IMR-90 (cell line): ENCODE measurements around the gene NNMT. TPM values are rescaled to one million over a fixed set of nuclear protein-coding genes. Genes with fewer than 3 reads are reported as not detected.

Experiments used
- ATAC-seq: fragments of 200-7000 bp; cut with Tn5 transposase; 2 replicates; pipeline ENCODE4 v1.9.1; 2020; ENCODE audit warnings: low read depth, mild to moderate bottlenecking, moderate library complexity
- BruUV-seq: library from RNA; stranded (reverse); fragments of 400-500 nt; replicated peaks from 2 replicates; lab custom pipeline; 2021; lab: Mats Ljungman, UMichigan
- CTCF ChIA-PET: fragments of 300-600 bp; formaldehyde crosslinking; extraction: SDS; loops from one replicate; lab custom pipeline; 2021; ENCODE audit warnings: antibody characterized with exemption; lab: Yijun Ruan, JAX
- POLR2A ChIA-PET: fragments of 300-600 bp; sonication (Branson Sonifier 250); formaldehyde crosslinking; loops from one replicate; lab custom pipeline; 2022; ENCODE audit warnings: antibody characterized with exemption; ENCODE audit not compliant: unreplicated experiment; lab: Charles Lee
- DNase-seq: peaks from one replicate; pipeline ENCODE4 v3.0.0; 2013
- H2AFZ ChIP-seq: replicated peaks from 2 replicates; pipeline ENCODE3; 2013; ENCODE audit warnings: low read length, mild to moderate bottlenecking; ENCODE audit not compliant: poor library complexity
- H2AK5ac ChIP-seq: 2 replicates; pipeline ENCODE4 v1.6.1; 2013; ENCODE audit warnings: low read depth, low read length, inconsistent platforms
- H2AK9ac ChIP-seq: replicated peaks from 2 replicates; pipeline ENCODE3; 2013; ENCODE audit warnings: mild to moderate bottlenecking, low read depth, low read length, moderate library complexity; ENCODE audit not compliant: poor library complexity
- H2BK120ac ChIP-seq: 2 replicates; pipeline ENCODE4 v1.6.1; 2013; ENCODE audit warnings: low read depth, low read length, inconsistent platforms
- H2BK15ac ChIP-seq: 3 replicates; pipeline ENCODE4 v1.6.1; 2013; ENCODE audit warnings: low read depth, low read length, inconsistent platforms
- H2BK20ac ChIP-seq: 2 replicates; pipeline ENCODE4 v1.6.1; 2013; ENCODE audit warnings: low read depth, mild to moderate bottlenecking, inconsistent platforms, low read length, moderate library complexity
- H2BK5ac ChIP-seq: 2 replicates; pipeline ENCODE4 v1.6.1; 2013; ENCODE audit warnings: mild to moderate bottlenecking, low read depth, low read length, inconsistent platforms; ENCODE audit not compliant: poor library complexity, severe bottlenecking
- H3K14ac ChIP-seq: replicated peaks from 2 replicates; pipeline ENCODE4 v1.6.1; 2013; ENCODE audit warnings: low read depth, low read length, inconsistent platforms
- H3K18ac ChIP-seq: 2 replicates; pipeline ENCODE4 v1.6.1; 2013; ENCODE audit warnings: low read depth, low read length, control low read depth
- H3K23ac ChIP-seq: 2 replicates; pipeline ENCODE4 v1.6.1; 2013; ENCODE audit warnings: low read depth, low read length, inconsistent platforms
- H3K27ac ChIP-seq: 2 replicates; pipeline ENCODE4 v1.5.1; 2013; ENCODE audit warnings: mild to moderate bottlenecking, control low read depth, low read length; ENCODE audit not compliant: insufficient read depth
- H3K27me3 ChIP-seq: 2 replicates; pipeline ENCODE4 v1.6.1; 2013; ENCODE audit warnings: low read length; ENCODE audit not compliant: control insufficient read depth, insufficient read depth
- H3K36me3 ChIP-seq: 2 replicates; pipeline ENCODE4 v1.6.1; 2013; ENCODE audit warnings: low read length, mixed read lengths; ENCODE audit not compliant: control insufficient read depth, insufficient read depth
- H3K4ac ChIP-seq: 2 replicates; pipeline ENCODE4 v1.6.1; 2013; ENCODE audit warnings: low read depth, low read length, inconsistent platforms
- H3K4me1 ChIP-seq: 2 replicates; pipeline ENCODE4 v1.6.1; 2013; ENCODE audit warnings: low read length, mixed read lengths; ENCODE audit not compliant: control insufficient read depth, insufficient read depth
- H3K4me2 ChIP-seq: 2 replicates; pipeline ENCODE4 v1.6.1; 2013; ENCODE audit warnings: low read depth, mild to moderate bottlenecking, control low read depth, low read length, moderate library complexity
- H3K4me3 ChIP-seq: 2 replicates; pipeline ENCODE4 v1.5.1; 2013; ENCODE audit warnings: low read depth, mild to moderate bottlenecking, control low read depth, low read length, moderate library complexity; ENCODE audit not compliant: insufficient read depth
- H3K56ac ChIP-seq: 2 replicates; pipeline ENCODE4 v1.6.1; 2013; ENCODE audit warnings: low read length, inconsistent platforms; ENCODE audit not compliant: insufficient read depth; ENCODE audit errors: extremely low read depth
- H3K79me1 ChIP-seq, 2 experiments: 2 replicates each; pipeline ENCODE4 v1.6.1; 2013; ENCODE audit warnings: low read length in 2 of 2, inconsistent platforms in 1 of 2, low read depth in 1 of 2
- H3K9ac ChIP-seq: 2 replicates; pipeline ENCODE4 v1.6.1; 2013; ENCODE audit warnings: low read depth, low read length, control low read depth
- H3K9me1 ChIP-seq: 2 replicates; pipeline ENCODE4 v1.6.1; 2013; ENCODE audit warnings: low read length, inconsistent platforms; ENCODE audit not compliant: insufficient read depth
- H3K9me3 ChIP-seq: 2 replicates; pipeline ENCODE4 v1.6.1; 2013; ENCODE audit warnings: low read length; ENCODE audit not compliant: control insufficient read depth, insufficient read depth
- H4K20me1 ChIP-seq: 2 replicates; pipeline ENCODE4 v1.6.1; 2013; ENCODE audit warnings: low read length, inconsistent platforms; ENCODE audit not compliant: insufficient read depth
- H4K5ac ChIP-seq: 2 replicates; pipeline ENCODE4 v1.6.1; 2013; ENCODE audit warnings: mild to moderate bottlenecking, low read depth, low read length, control low read depth
- H4K8ac ChIP-seq, 2 experiments: 2 replicates each; pipeline ENCODE4 v1.6.1; 2013; ENCODE audit warnings: low read depth in 2 of 2, low read length in 2 of 2, control low read depth in 1 of 2, inconsistent platforms in 1 of 2
- H4K91ac ChIP-seq: 2 replicates; pipeline ENCODE4 v1.6.1; 2013; ENCODE audit warnings: low read depth, low read length, inconsistent platforms; ENCODE audit not compliant: insufficient read depth
- CTCF ChIP-seq: conservative IDR thresholded peaks from 2 replicates; pipeline ENCODE4 v1.5.1; 2012; ENCODE audit warnings: mild to moderate bottlenecking, low read depth, low read length, improper control_type of control experiment
- WGBS, 2 experiments: methylation state at CpG; one replicate each; pipeline versions ENCODE4 v1.1.5 to v1.1.7; 2013; ENCODE audit warnings: missing lambda C conversion rate in 2 of 2; ENCODE audit not compliant: insufficient read length in 1 of 2; ENCODE audit errors: extremely low coverage in 2 of 2; 5-methylcytosine and 5-hydroxymethylcytosine counted together
- dilution Hi-C: fragments of 300-500 bp; cut with HindIII; formaldehyde crosslinking; loops from one replicate; pipeline ENCODE4 v1.14.3; 2018; ENCODE audit warnings: low sequenced_read_pairs; ENCODE audit not compliant: unreplicated experiment
- in situ Hi-C: fragments of 300-500 bp; cut with MboI; formaldehyde crosslinking; loops from 3 replicates; pipeline ENCODE4 v1.14.3; 2019; ENCODE audit warnings: low sequenced_read_pairs, inconsistent platforms, mixed read lengths
- intact Hi-C: fragments of 100-400 bp; cut with micrococcal nuclease; formaldehyde crosslinking; loops from 2 replicates; pipeline ENCODE4 v1.10.0; 2022
- polyA plus RNA-seq, 3 experiments: library from polyadenylated mRNA; depleted of rRNA; stranded (reverse); fragments of >200 nt; gene quantifications; 2 replicates each; pipeline ENCODE4 v1.2.3, GENCODE V29; 2012; ENCODE audit warnings: low replicate concordance in 1 of 3
- total RNA-seq: library from RNA; depleted of rRNA; stranded (reverse); fragments of >200 nt; gene quantifications from 2 replicates; pipeline ENCODE4 v1.2.3, GENCODE V29; 2012

NNMT gene
- total and polyA plus RNA-seq, 2 of the 4 experiments (the other 2 are of a cell fraction), result 79.7 to 108 TPM

GRCh38 chr11:114286229-114286628 is 10.0 kb upstream of the NNMT start:
- H3K14ac ChIP-seq, result 0 out of 2 replicates have a peak overlapping the region, but pooled peaks have one; percentile 3
- no peaks in the 10 kb centered on the region for H4K20me1 ChIP-seq
- H3K27ac ChIP-seq, result no peak overlapping the region
- no peak overlapping the region for H4K91ac ChIP-seq
- CTCF ChIA-PET, result no interaction called here
- no peak overlapping the region for H3K56ac ChIP-seq
- WGBS, 2 experiments, result no CpG with 5 or more reads among the region's 3 CpGs
- H3K4ac ChIP-seq, result peak overlapping the region; percentile 51; the same call in 1 of the 2 replicates
- peak overlapping the region; percentile 45; the same call in 1 of the 2 replicates for H4K5ac ChIP-seq
- no peaks in the 10 kb centered on the region for H3K79me1 ChIP-seq
- no peaks in the 10 kb centered on the region for H3K27me3 ChIP-seq
- no peaks in the 10 kb centered on the region for H3K36me3 ChIP-seq
- intact Hi-C loops (no loop called here), in situ Hi-C loops (no loop called here), dilution Hi-C loops (no loop called here)
- H3K9me1 ChIP-seq, result no peaks in the 10 kb centered on the region
- no peak for DNase-seq
- peaks cover 13% of the 10 kb centered on the region for H3K4me1 ChIP-seq
- peak overlapping the region; percentile 46 for H2BK120ac ChIP-seq
- no peak overlapping the region for H2AFZ ChIP-seq
- no peak overlapping the region for H3K4me2 ChIP-seq
- no peak overlapping the region for H3K23ac ChIP-seq
- H2AK5ac ChIP-seq, result no peak overlapping the region
- H2BK15ac ChIP-seq, result no peak overlapping the region; the same call in 2 of the 3 replicates
- no peak overlapping the region for H3K9ac ChIP-seq
- H3K4me3 ChIP-seq, result no peak overlapping the region
- no peak for TF ChIP-seq CTCF
- H3K18ac ChIP-seq, result peak overlapping the region; percentile 64; the same call in 1 of the 2 replicates
- peak overlapping the region; percentile 25 for H2BK5ac ChIP-seq
- BruUV-seq, result no TSS peak
- no peak for ATAC-seq
- H3K9me3 ChIP-seq, result peaks cover 9% of the 10 kb centered on the region
- H2AK9ac ChIP-seq, result no peak overlapping the region
- no peak overlapping the region; the same call in 1 of the 2 replicates for H2BK20ac ChIP-seq
- POLR2A ChIA-PET, result interaction anchor here (0.6 kb wide), 1 partner anchor 9 kb away, joined by 14 read pairs; the partner anchor contains the start of gene NNMT
- H4K8ac ChIP-seq, result no peak overlapping the region
